GM21737 (cell line): ENCODE measurements around the gene MAML3.

Experiments
- ATAC-seq: cut with Tn5 transposase; IDR thresholded peaks from one replicate; pipeline ENCODE4 v1.9.1; 2021; ENCODE audit warnings: mild to moderate bottlenecking, moderate library complexity; ENCODE audit not compliant: unreplicated experiment

MAML3 gene

DNA sequence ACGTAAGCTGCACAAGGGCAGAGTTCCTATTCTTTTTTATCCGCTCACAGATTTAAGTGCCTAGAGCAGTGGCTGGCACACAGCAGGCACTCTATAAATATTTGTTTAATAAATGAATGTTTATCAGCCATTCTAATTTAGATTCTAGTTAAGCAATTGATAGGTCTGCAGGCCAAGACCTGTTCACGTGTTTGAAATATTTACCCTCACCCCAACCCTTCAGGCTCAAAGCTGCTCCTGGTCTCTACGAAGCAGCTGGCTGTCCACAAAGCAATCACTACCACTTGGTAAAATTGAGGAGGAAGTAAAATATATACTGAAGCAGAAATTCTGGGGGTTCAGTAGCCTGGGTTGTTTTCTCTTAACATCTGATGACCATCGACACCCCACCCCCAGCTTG is 330.2 kb downstream of the MAML3 start:
- ATAC-seq: no peak

GRCh38 chr4:139823345-139823744 is 330.6 kb downstream of the MAML3 start:
- no peak for ATAC-seq

GRCh38 chr4:139822391-139822790 is 331.6 kb downstream of the MAML3 start:
- no peak for ATAC-seq

- no peak for ATAC-seq
Observed at GRCh38 chr4:139819082-139819481, 334.9 kb downstream of the MAML3 start.

- no peak for ATAC-seq
Observed at GRCh38 chr4:139817657-139818452, 336.1 kb downstream of the MAML3 start.

DNA sequence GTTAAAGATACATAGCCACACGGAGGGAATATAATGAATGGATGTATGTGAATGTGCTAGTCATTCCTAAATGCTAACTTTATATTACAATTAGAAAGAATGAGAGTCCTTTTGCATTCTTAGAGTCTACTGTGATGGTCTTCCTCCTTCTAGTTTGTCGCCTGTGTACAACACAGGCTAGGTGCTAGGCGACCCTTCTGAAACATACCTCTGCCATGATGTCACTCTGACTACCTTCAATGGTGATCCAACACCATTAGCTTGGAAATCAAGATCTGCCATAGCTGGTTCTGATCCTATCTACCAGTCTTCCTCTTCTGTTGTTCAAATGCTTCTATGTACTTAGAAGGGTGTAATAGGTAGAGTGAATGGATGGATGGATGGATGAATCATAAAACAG is 337.1 kb downstream of the MAML3 start:
- ATAC-seq: no peak

- no peak for ATAC-seq
Observed at GRCh38 chr4:139815778-139816601, 338.0 kb downstream of the MAML3 start.

DNA sequence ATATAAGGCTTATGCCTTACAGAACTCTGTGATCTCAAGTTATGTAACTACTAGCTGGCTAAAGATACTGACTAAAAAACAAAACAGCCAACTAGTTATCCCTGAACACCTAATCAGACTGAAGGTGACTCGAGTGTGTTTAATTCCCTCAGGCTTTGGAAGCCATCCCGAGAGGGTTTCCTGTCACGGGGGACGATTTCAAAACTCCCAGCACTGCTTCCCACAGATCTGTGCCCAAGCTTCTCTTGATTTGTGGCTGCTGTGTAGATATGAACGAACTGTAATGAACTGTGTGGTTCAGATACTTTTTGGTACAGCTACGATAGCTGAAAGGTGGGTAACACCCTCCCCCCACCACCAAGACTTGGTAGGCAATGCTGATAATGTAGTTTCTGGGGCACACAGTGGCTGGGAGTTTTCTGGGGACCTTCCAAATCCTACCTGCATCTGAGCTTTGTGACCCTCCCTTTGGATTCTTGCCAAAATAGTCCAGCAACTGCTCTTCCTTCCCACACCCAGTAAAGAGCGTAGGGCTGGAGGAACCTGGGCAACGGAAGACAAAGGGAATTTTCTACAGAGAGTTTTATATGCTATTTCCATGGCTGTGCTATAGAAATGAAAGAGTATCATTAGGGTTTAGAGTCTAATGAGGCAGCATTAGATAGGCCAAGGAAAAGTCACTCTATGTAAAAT is 339.5 kb downstream of the MAML3 start:
- ATAC-seq: no peak

GRCh38 chr4:139813881-139814280 is 340.1 kb downstream of the MAML3 start:
- ATAC-seq: no peak

DNA sequence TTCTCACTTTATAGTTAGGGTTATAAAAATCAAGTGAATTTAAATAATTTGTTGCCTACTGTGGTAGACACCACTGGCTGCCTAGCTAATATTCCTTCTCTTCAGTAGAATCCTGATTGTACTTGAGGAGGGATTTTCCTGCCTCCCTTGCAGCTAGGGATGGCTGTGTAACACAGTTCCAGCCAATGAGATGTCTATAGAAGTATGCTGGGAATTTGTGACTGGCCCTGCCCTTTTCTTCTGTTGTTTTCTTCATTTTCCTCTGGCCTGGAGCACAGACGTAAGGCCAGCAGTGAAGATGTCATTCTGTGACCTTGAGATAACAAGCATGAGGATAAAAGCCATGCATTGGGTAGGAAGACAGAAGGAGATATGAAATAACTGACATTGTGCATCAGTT is 343.3 kb downstream of the MAML3 start:
- ATAC-seq: no peak

- ATAC-seq: no peak
Observed at GRCh38 chr4:139809757-139810140, 344.2 kb downstream of the MAML3 start.

- no peak for ATAC-seq
Observed at GRCh38 chr4:139808808-139809756, 344.9 kb downstream of the MAML3 start.

GRCh38 chr4:139808381-139808807 is 345.6 kb downstream of the MAML3 start:
- no peak for ATAC-seq

GRCh38 chr4:139807483-139807882 is 346.5 kb downstream of the MAML3 start:
- no peak for ATAC-seq

GRCh38 chr4:139806929-139807328 is 347.1 kb downstream of the MAML3 start:
- ATAC-seq: no peak

DNA sequence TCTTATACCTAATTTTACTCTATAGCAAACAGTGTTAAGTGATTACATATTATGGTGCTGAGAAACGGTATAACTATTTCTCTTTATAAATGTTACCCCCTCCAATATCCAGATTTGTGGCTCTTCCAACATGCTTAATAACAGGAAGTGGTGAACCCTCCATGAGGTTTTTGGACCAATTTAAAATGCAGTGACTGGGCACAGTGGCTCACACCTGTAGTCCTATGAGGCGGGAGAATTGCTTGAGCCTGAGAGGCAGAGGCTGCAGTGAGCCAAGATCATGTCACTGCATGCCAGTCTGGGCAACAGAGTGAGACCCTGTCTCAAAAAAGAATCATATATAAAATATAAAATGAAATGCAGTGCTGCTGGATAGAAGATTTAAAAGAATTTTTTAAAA is 351.1 kb downstream of the MAML3 start:
- no peak for ATAC-seq

- ATAC-seq: no peak
Observed at GRCh38 chr4:139802488-139802887, 351.5 kb downstream of the MAML3 start.

DNA sequence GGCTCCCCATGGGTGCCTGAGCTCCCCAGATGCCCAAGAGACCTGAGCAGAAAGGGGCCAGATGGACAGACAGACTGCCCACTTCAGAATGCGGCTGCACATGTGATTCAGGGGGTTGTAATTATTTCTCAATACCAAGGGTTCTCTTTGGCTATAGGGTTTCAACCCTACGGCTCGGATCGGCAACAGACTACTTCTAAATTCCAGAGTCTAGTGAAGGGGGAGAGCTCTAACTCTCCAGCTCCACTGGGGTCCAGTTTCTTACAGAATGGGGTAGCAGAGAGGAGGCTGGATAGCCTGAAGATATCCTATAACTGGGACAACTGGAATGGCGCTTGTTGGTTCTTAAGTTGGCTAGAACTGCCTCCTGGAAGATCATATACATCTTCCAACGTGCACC is 352.1 kb downstream of the MAML3 start:
- ATAC-seq: no peak

DNA sequence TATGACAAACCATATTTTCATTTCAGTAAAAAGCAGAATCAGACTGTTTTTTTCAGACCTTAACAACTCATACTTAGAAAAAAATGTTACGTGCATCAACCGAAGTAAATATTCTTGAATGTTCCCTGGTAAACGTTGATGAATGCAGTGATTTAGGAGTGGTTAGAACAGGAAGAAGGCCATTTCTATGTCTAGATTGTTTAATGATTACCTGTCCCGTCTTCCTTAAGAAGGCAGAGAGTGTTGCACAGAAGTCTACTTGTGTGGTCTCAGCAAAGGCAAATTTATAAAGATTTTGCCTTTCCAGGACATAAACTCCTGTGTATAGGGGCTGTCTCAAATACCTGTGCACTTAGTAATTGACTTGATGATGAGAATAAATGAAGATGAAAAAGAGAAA is 353.9 kb downstream of the MAML3 start:
- no peak for ATAC-seq

GRCh38 chr4:139799615-139800014 is 354.4 kb downstream of the MAML3 start:
- no peak for ATAC-seq
